HG03457 (cell line): ENCODE data around the gene TAL1.
"Not testable (repeated sequence)": the region's sequence is repeated elsewhere in the genome, so short reads cannot be mapped to it uniquely, and the experiment has no call there.

Source experiments
- ATAC-seq: cut with Tn5 transposase; IDR thresholded peaks from one replicate; pipeline ENCODE4 v1.9.1; 2021; ENCODE audit warnings: moderate number of reproducible peaks; ENCODE audit not compliant: unreplicated experiment

The TAL1 gene

DNA sequence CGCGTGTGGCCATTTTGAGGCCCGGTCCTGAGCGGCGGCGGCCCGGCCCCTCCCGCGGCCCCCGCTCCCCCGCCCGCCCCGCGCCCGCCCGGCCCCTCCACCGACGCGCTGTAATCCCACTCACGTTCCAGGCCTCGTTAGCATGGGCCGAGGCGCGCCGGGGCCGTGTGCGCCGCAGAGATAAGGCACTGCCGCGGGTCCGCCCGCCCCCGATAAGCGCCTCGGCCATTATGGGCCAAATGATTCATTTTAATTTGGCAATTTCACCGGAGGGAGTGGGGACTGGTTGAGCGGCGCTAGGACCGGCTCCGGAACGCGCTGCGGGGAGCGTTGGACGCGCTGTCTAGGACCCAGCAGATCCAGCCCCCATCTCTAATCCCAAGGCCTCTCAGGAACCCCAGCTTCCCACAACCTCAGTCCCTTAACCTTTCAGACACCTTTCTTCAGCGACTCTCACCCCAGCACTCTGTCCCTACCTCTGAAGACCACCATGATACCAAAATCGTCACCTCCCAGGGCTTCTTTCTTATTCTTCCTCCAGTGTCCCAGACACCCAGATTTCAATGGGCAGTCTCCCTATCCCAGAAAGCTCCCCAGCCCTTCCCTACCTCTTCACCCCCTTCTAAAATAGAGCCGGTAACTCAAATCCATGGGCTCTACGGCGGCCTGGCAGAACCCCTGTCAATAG lies at the start of gene TAL1:
TAL1 (minus strand) TSS at position 39 of the 688 bp plus-strand sequence. CDS start 6,337 bp downstream, outside the sequence.
- ATAC-seq: no peak

- ATAC-seq: no peak
These were observed 48.1 kb upstream of the TAL1 start for GRCh38 chr1:47280142-47280541.

GRCh38 chr1:47276850-47277249 lies 44.8 kb upstream of the TAL1 start:
- no peak for ATAC-seq

- not testable (repeated sequence) for ATAC-seq
These were observed 43.8 kb upstream of the TAL1 start for GRCh38 chr1:47275811-47276210.

GRCh38 chr1:47265529-47265928 lies 33.5 kb upstream of the TAL1 start:
- ATAC-seq: not testable (repeated sequence)

GRCh38 chr1:47262787-47263413 lies 30.9 kb upstream of the TAL1 start:
- ATAC-seq: no peak

DNA sequence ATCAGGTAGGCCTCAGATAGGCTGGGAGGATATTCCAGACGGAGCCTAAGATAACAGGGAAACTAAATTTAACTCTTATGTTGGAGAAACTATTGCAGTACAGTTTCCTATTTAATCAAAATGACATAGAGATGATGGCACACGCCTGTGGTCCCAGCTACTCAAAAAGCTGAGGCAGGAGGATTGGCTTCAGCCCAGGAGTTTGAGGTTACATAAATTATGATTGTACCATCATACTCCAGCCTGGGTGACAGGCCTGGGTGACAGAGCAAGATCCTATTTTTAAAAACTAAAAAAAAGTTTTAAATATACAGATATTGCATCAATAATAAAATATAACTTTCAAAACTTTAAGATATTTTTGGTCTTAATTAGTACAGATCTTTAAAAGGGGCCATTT lies 25.2 kb upstream of the TAL1 start:
- no peak for ATAC-seq

- no peak for ATAC-seq
These were observed 20.8 kb upstream of the TAL1 start for GRCh38 chr1:47252795-47253194.

DNA sequence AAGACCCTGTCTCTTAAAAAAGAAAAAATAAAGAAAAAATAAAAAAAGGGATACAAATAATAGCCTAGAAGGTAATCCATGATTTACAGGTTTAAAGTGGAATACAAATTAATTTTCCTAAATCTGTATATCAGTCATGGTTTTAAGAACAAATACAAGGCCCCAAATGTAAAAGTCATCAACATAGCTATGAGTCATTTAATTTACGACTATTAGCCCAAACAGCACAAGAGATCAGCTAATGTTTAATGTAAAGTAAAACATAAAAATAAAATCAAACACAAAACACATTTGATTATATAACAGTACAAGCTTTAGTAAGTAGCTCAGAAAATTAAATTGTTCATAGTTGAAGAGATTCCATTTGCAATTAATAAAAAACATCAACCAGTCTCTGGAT lies 20.3 kb upstream of the TAL1 start:
- no peak for ATAC-seq

GRCh38 chr1:47249755-47250154 lies 17.7 kb upstream of the TAL1 start:
- ATAC-seq: no peak

GRCh38 chr1:47244339-47244862 lies 12.4 kb upstream of the TAL1 start:
- no peak for ATAC-seq

- no peak for ATAC-seq
These were observed 11.9 kb upstream of the TAL1 start for GRCh38 chr1:47243910-47244309.

DNA sequence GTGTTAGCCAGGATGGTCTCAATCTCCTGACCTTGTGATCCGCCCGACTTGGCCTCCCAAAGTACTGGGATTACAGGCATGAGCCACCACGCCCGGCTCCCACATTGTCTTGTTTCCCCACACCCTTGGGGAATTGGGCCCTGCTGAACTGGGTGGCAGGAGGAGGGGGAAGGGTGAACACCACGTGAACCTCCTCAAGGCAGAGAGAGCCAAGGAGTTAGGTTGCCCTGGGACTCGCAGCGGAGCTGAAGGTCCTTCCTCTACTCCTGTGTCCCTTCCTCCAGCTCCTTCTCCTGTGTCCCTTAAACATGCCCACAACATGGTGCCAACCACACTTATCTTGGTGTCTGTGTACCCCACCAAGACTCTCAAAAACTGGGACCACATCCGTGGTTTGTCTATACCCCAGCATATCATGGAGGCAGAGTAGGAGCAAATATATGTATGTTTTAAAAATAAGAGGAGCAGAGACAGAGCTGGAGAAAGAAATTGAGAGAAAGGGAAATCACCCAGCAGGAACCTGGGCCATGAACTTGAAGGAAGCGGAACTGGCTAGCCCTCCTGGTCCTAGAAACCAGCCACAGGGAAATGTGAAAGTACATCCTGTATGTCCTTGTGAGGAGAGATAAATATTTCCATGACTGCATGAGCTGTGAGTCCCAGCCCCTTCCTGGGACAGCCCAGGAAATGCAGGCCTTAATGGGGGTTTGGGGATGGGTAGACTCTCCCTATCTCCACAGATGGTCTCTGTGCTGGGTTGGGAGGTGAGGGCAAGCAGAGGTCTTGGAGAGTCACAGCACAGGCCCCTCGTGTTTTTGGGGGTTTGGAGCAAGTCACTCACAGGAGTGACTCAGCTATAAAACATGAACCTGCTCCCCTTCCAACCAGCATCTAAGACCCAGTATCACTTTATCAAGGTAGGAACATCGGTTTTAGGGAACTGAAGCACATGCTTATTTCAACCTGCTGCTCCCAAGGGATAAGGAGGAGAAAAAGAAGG lies 9.4 kb upstream of the TAL1 start:
- no peak for ATAC-seq

DNA sequence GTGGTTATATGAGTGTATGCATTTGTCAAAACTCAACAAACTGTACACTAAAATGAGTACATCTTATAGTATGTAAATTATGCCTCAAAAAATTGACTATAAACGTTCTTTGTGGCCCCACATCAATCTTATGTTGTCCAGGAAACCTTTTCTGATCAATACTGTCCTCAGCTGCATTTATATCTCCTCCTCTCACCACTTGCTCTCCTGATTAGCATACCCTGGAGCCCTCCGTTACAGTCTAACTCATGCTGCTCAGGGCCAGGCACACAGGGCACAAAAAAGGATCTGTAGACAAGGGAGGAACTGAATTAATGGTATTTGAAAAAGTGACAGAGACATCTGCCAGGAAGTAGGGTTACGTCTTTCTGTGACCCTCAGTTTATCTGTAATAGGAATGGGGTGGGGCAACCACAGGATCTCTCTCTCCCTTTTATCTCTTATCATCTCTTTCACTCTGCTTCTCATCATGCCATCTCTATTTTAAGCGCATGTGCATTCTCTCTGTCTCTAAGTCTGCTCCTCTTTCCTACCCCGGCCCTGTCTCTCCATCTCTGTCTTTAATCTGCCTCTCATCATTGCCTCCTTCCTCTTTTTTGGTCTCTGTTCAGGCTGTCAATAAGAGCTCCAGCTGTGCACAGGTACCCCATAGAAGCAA lies 7.0 kb upstream of the TAL1 start:
- no peak for ATAC-seq

- no peak for ATAC-seq
These were observed 3.8 kb upstream of the TAL1 start for GRCh38 chr1:47235806-47236205.

DNA sequence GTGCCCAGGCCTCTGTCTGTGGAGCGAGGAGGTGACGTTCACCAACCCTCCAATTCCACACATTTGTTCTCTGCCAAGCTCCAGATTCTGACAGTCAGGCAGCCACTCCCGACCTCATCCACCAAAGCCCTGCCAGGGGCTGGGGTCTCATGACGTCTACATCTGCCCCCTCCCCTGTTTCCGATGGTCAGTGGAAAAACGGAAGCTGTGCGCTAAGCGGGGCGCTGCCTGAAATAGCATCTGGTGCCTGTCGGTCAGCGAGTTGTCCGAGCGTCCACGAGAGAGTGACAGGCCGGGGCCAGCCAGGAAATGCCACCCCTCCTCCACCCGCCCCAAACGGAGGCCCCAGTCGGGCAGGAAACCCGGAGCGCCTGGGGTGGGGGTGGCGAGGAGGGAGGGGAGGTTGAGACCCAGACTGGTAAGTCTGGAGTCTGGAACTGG lies 3.2 kb upstream of the TAL1 start:
- ATAC-seq: no peak

DNA sequence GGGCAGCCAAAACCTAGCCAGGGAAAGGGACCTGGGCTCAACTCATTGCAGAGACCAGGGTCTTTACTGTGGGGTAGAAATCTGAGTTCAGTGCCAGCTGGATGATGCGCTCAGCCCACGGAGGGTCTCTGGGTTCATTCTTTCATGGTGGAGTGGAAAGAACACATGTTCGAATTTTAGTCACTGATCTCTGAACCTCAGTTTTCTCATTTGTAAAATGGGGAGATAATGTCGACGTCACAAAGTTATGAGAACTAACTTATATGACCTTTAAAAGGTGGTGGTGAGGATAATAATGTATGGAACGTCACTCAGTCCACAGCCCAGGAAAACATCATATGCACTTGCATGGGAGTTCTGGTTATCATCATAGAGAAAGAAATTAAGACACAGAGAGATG lies 1.2 kb upstream of the TAL1 start:
- ATAC-seq: no peak

DNA sequence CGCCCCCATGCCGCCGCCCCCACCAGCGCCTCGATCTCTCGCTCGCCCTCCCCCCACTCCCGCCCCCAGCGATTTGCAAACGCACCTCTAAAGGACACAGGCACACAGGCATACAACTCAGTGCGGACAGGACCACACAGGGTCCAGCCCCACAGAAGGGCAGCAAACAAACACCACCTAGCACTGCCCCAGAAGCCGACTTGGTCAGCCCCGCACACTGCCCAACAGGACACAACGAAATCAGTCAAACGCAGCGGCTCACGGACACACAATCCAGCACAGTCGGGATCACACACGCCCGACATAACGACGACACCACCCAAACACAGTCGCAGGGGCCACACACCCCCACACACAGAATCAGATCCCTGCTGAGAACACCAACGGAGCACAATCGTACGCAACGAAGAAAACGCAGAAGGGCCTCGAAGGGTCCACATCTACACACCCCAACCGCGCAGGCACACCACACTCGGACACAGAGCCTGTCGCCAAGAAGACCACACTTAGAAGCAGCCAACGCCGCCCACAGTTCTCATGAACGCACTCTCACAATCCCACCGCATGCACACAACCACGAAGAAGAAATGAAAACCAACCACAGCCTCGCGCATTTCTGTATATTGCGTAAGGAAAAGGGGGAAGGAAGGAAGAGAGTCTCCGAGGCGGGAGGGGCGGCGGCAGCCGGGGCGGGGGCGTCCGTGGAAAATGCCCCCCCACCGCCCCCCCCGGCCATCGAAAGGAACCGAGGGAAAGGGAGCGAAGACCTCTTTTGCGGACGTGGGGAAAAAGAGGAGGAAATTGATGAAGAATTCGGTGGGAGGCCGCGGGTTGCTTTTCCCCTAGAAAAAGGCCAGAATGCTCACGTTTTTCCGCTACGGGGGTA lies 481 bp downstream of the TAL1 start:
- no peak for ATAC-seq

DNA sequence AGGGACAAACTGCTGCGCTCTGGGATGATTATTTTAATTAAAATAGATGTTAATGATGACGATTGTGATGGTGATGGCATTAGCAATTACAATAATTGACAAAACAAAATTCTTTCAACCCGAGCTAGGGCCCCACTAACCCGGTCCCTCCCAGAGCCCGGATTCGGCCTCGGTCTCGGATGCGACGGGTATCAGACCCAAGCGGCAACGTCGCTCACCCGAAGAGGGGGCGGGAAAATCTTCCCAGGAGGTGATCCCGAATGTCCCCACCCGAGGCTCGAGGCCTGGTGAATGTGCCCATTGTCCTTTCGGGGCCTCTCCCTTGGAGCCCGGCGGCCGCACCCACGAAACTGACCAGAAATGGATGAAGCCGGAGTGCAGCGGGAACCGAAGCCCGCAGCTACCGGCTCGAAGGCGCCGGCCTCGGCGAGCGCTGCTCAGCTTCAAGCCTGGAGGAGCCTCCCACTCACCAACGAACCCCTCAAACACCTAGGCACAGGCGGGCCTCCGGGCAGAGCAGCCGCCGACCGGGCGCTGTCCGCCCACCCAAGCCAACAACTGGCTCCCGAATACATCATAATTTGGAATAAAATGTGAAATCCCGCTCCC lies 1.2 kb downstream of the TAL1 start:
- ATAC-seq: no peak
